GM19351 (cell line): Measurements from ENCODE around the gene FES.
A peak's percentile ranks its signal among the peaks of the same experiment; 100 is the strongest.
"Not testable (repeated sequence)": the region's sequence is repeated elsewhere in the genome, so short reads cannot be mapped to it uniquely, and the experiment has no call there.

Source experiments
- ATAC-seq: cut with Tn5 transposase; IDR thresholded peaks from one replicate; pipeline ENCODE4 v1.9.1; 2021; ENCODE audit warnings: mild to moderate bottlenecking, moderate library complexity; ENCODE audit not compliant: unreplicated experiment

FES gene

GRCh38 chr15:90860942-90861675 is 23.2 kb upstream of the FES start:
- ATAC-seq: no peak

- no peak for ATAC-seq
Observed at GRCh38 chr15:90862487-90862886, 21.8 kb upstream of the FES start.

GRCh38 chr15:90862964-90863778 is 21.1 kb upstream of the FES start:
- ATAC-seq: no peak

GRCh38 chr15:90863987-90864386 is 20.3 kb upstream of the FES start:
- ATAC-seq: no peak

- no peak for ATAC-seq
Observed at GRCh38 chr15:90864507-90864906, 19.8 kb upstream of the FES start.

- no peak for ATAC-seq
Observed at GRCh38 chr15:90865702-90866101, 18.6 kb upstream of the FES start.

GRCh38 chr15:90866161-90866715 is 18.1 kb upstream of the FES start:
- ATAC-seq: no peak

GRCh38 chr15:90866800-90867199 is 17.5 kb upstream of the FES start:
- ATAC-seq: no peak

GRCh38 chr15:90868261-90868689 is 16.0 kb upstream of the FES start, which contains the start of gene FURIN:
TSS of gene FURIN (plus strand) at chr15:90868588. CDS start at chr15:90875741, 7,153 bp downstream.
- ATAC-seq: no peak

GRCh38 chr15:90869140-90869541 is 15.2 kb upstream of the FES start:
- ATAC-seq: no peak

GRCh38 chr15:90869601-90870353 is 14.5 kb upstream of the FES start:
- ATAC-seq: no peak

- peak; percentile 5 for ATAC-seq
Observed at GRCh38 chr15:90870354-90871138, 13.8 kb upstream of the FES start.

GRCh38 chr15:90871139-90871715 is 13.1 kb upstream of the FES start:
- peak; percentile 24 for ATAC-seq

- ATAC-seq: peak; percentile 36
Observed at GRCh38 chr15:90871716-90872485, 12.4 kb upstream of the FES start.

- ATAC-seq: peak; percentile 30
Observed at GRCh38 chr15:90872486-90873184, 11.7 kb upstream of the FES start.

- no peak for ATAC-seq
Observed at GRCh38 chr15:90873488-90873997, 10.8 kb upstream of the FES start.

GRCh38 chr15:90873998-90874605 is 10.2 kb upstream of the FES start:
- no peak for ATAC-seq

GRCh38 chr15:90874986-90875385 is 9.3 kb upstream of the FES start:
- ATAC-seq: not testable (repeated sequence)
